ENCODE measurements around the gene FAM185A.
"Not testable (repeated sequence)": the region's sequence is repeated elsewhere in the genome, so short reads cannot be mapped to it uniquely, and the experiment has no call there.

DNA sequence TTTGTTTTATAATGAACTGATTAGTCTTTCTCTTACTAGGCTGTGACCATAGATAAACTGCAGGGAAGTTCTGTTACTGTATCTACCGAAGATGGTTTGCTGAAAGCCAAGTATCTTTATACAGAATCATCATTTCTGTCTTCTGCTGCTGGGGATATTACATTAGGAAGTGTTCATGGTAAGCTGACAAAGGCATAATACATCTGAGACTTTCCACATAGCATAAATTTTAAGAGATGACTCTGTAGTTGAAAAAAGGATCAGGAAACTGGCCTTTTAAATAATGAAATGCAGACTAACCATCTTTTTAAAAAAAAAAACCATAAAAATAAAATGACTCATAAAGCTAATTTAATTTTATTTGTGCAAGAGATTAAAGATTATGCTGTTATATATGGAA, 12.4 kb downstream of the FAM185A start:
- TF ChIP-seq TBP (CRISPR knock-in tag; IDR thresholded peaks at IDR 0.05); EZH2 (conservative IDR thresholded peaks at IDR 0.05; ENCODE audit: low read depth, low read length); HDAC2 (CRISPR knock-in tag; IDR thresholded peaks at IDR 0.05); BRCA1 (CRISPR knock-in tag; IDR thresholded peaks at IDR 0.05); ZNF331 (CRISPR knock-in tag; IDR thresholded peaks at IDR 0.05); ZNF510 (CRISPR knock-in tag; IDR thresholded peaks at IDR 0.05; ENCODE audit: low read depth); KDM2A (CRISPR knock-in tag; IDR thresholded peaks at IDR 0.05; ENCODE audit: borderline replicate concordance, low read depth); ETV6 (CRISPR knock-in tag; conservative IDR thresholded peaks at IDR 0.05); NR2C2 (CRISPR knock-in tag; IDR thresholded peaks at IDR 0.05; ENCODE audit: borderline replicate concordance): not testable (repeated sequence)
- TF ChIP-seq, protein P1, sequence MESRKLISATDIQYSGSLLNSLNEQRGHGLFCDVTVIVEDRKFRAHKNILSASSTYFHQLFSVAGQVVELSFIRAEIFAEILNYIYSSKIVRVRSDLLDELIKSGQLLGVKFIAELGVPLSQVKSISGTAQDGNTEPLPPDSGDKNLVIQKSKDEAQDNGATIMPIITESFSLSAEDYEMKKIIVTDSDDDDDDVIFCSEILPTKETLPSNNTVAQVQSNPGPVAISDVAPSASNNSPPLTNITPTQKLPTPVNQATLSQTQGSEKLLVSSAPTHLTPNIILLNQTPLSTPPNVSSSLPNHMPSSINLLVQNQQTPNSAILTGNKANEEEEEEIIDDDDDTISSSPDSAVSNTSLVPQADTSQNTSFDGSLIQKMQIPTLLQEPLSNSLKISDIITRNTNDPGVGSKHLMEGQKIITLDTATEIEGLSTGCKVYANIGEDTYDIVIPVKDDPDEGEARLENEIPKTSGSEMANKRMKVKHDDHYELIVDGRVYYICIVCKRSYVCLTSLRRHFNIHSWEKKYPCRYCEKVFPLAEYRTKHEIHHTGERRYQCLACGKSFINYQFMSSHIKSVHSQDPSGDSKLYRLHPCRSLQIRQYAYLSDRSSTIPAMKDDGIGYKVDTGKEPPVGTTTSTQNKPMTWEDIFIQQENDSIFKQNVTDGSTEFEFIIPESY (CRISPR knock-in tag; IDR thresholded peaks at IDR 0.05): not testable (repeated sequence)
- TF ChIP-seq, protein P2, sequence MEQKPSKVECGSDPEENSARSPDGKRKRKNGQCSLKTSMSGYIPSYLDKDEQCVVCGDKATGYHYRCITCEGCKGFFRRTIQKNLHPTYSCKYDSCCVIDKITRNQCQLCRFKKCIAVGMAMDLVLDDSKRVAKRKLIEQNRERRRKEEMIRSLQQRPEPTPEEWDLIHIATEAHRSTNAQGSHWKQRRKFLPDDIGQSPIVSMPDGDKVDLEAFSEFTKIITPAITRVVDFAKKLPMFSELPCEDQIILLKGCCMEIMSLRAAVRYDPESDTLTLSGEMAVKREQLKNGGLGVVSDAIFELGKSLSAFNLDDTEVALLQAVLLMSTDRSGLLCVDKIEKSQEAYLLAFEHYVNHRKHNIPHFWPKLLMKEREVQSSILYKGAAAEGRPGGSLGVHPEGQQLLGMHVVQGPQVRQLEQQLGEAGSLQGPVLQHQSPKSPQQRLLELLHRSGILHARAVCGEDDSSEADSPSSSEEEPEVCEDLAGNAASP (CRISPR knock-in tag; IDR thresholded peaks at IDR 0.05; ENCODE audit: borderline replicate concordance): not testable (repeated sequence)
- TF ChIP-seq, protein P3, sequence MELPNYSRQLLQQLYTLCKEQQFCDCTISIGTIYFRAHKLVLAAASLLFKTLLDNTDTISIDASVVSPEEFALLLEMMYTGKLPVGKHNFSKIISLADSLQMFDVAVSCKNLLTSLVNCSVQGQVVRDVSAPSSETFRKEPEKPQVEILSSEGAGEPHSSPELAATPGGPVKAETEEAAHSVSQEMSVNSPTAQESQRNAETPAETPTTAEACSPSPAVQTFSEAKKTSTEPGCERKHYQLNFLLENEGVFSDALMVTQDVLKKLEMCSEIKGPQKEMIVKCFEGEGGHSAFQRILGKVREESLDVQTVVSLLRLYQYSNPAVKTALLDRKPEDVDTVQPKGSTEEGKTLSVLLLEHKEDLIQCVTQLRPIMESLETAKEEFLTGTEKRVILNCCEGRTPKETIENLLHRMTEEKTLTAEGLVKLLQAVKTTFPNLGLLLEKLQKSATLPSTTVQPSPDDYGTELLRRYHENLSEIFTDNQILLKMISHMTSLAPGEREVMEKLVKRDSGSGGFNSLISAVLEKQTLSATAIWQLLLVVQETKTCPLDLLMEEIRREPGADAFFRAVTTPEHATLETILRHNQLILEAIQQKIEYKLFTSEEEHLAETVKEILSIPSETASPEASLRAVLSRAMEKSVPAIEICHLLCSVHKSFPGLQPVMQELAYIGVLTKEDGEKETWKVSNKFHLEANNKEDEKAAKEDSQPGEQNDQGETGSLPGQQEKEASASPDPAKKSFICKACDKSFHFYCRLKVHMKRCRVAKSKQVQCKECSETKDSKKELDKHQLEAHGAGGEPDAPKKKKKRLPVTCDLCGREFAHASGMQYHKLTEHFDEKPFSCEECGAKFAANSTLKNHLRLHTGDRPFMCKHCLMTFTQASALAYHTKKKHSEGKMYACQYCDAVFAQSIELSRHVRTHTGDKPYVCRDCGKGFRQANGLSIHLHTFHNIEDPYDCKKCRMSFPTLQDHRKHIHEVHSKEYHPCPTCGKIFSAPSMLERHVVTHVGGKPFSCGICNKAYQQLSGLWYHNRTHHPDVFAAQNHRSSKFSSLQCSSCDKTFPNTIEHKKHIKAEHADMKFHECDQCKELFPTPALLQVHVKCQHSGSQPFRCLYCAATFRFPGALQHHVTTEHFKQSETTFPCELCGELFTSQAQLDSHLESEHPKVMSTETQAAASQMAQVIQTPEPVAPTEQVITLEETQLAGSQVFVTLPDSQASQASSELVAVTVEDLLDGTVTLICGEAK (IDR thresholded peaks at IDR 0.05): not testable (repeated sequence)
- TF ChIP-seq, protein P3 (CRISPR knock-in tag; IDR thresholded peaks at IDR 0.05): not testable (repeated sequence)
- TF ChIP-seq, protein P4, sequence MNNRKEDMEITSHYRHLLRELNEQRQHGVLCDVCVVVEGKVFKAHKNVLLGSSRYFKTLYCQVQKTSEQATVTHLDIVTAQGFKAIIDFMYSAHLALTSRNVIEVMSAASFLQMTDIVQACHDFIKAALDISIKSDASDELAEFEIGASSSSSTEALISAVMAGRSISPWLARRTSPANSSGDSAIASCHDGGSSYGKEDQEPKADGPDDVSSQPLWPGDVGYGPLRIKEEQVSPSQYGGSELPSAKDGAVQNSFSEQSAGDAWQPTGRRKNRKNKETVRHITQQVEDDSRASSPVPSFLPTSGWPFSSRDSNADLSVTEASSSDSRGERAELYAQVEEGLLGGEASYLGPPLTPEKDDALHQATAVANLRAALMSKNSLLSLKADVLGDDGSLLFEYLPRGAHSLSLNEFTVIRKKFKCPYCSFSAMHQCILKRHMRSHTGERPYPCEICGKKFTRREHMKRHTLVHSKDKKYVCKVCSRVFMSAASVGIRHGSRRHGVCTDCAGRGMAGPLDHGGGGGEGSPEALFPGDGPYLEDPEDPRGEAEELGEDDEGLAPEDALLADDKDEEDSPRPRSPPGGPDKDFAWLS (CRISPR knock-in tag; IDR thresholded peaks at IDR 0.05; ENCODE audit: borderline replicate concordance): not testable (repeated sequence)

All from HepG2 (cell line).